Gastroesophageal sphincter (tissue), 4 donors: Measurements from ENCODE around the gene CYP4F2. TPM values are rescaled to one million over a fixed set of nuclear protein-coding genes. Genes with fewer than 3 reads are reported as not detected.
"Not testable (repeated sequence)": the region's sequence is repeated elsewhere in the genome, so short reads cannot be mapped to it uniquely, and the experiment has no call there.

Experiments
- ATAC-seq: fragments of 150-250 bp; one replicate; pipeline ENCODE4 v1.9.1; 2016; ENCODE audit warnings: mild to moderate bottlenecking, moderate library complexity
- H3K27ac ChIP-seq, 4 donors: fragments of 200-600 bp; sonication (generic) in 3 of 4; 1 replicate in 3 of 4; 2 replicates in 1 of 4; pipeline ENCODE4 v1.5.1; 2016 to 2019
- H3K27me3 ChIP-seq: fragments of 200-600 bp; sonication (generic); one replicate; pipeline ENCODE4 v1.5.1; 2019
- H3K36me3 ChIP-seq, 2 donors: fragments of 200-600 bp; sonication (generic); one replicate each; pipeline ENCODE4 v1.5.1; 2019; ENCODE audit warnings: control low read depth in 1 of 2
- H3K4me1 ChIP-seq, 3 donors: fragments of 200-600 bp; sonication (generic); 1 replicate in 2 of 3; 2 replicates in 1 of 3; pipeline ENCODE4 v1.5.1; 2016 to 2019; ENCODE audit warnings: control low read depth in 2 of 3
- H3K4me3 ChIP-seq, 2 donors: fragments of 200-600 bp; sonication (generic); one replicate each; pipeline ENCODE4 v1.5.1; 2019; ENCODE audit warnings: mild to moderate bottlenecking in 1 of 2, moderate library complexity in 1 of 2
- H3K9me3 ChIP-seq, 3 donors: fragments of 200-600 bp; sonication (generic); one replicate each; pipeline ENCODE4 v1.5.1; 2017 to 2019; ENCODE audit warnings: control low read depth in 2 of 3
- EP300 ChIP-seq: sonication (generic); formaldehyde crosslinking; IDR thresholded peaks from one replicate; pipeline ENCODE4 v1.6.1; 2017; ENCODE audit warnings: antibody characterized with exemption, mild to moderate bottlenecking
- POLR2A ChIP-seq, 2 donors: fragments of 450-650 bp; IDR thresholded peaks; one replicate each; pipeline ENCODE4 v1.6.1; 2017; ENCODE audit warnings: antibody characterized with exemption in 2 of 2, mild to moderate bottlenecking in 2 of 2, moderate library complexity in 1 of 2
- POLR2AphosphoS5 ChIP-seq: sonication (generic); formaldehyde crosslinking; IDR thresholded peaks from one replicate; pipeline ENCODE4 v1.6.1; 2017; ENCODE audit warnings: antibody characterized with exemption
- WGBS, 2 donors: methylation state at CpG; one replicate each; pipeline ENCODE4 v1.1.5; 2018; ENCODE audit warnings: low coverage in 1 of 2; 5-methylcytosine and 5-hydroxymethylcytosine counted together
- total RNA-seq, 4 donors: library from RNA; depleted of rRNA; stranded (reverse); fragments of >200 nt; gene quantifications; one replicate each; pipeline ENCODE4 v1.1.0, GENCODE V29; 2016
- TF ChIP-seq, protein P1 (sequence below), 4 experiments: fragments of 200-600 bp in 2 of 4; fragments of 450-650 bp in 2 of 4; sonication (generic) in 1 of 4; IDR thresholded peaks; one replicate each; pipeline ENCODE4 v1.5.1; 2017 to 2019; ENCODE audit warnings: antibody characterized with exemption in 4 of 4, mild to moderate bottlenecking in 2 of 4, moderate library complexity in 2 of 4

CYP4F2 gene
- total RNA-seq, 4 donors from 2014 or later: not detected

DNA sequence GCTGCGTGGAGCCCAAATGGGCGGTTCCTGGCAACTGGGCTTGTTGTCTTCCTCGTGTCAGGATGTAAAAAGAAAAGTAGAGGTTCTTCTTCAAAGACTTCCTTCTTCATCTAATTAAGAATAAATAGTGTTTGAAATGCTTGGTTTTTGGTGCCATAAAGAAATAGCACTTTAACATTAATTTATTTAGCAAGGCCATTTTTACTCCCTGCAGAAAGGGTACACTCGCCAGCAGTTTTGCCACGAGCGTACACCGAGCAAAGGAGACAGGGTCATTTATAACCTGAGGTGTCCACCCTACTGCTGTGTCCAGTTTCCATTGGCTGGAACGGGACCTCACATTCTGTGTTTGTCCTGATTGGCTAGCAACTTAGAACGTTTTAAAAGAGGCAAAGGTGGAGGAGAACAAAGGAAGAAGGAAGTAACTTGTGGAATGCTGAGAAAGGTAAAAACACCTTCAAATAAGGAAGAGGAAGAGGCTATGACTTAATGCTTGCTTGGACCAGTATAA is 60.6 kb downstream of the CYP4F2 start:
- H3K4me3 ChIP-seq: peak overlapping the region; percentile 70 to 95
- H3K4me1 ChIP-seq: peaks cover 0 to 18% (median 0%) of the 10 kb centered on the region in 3 donors
- TF ChIP-seq POLR2AphosphoS5 (no peak), EP300 (no peak), POLR2A (IDR thresholded peaks at IDR 0.05) (no peak)
- TF ChIP-seq, protein P1, sequence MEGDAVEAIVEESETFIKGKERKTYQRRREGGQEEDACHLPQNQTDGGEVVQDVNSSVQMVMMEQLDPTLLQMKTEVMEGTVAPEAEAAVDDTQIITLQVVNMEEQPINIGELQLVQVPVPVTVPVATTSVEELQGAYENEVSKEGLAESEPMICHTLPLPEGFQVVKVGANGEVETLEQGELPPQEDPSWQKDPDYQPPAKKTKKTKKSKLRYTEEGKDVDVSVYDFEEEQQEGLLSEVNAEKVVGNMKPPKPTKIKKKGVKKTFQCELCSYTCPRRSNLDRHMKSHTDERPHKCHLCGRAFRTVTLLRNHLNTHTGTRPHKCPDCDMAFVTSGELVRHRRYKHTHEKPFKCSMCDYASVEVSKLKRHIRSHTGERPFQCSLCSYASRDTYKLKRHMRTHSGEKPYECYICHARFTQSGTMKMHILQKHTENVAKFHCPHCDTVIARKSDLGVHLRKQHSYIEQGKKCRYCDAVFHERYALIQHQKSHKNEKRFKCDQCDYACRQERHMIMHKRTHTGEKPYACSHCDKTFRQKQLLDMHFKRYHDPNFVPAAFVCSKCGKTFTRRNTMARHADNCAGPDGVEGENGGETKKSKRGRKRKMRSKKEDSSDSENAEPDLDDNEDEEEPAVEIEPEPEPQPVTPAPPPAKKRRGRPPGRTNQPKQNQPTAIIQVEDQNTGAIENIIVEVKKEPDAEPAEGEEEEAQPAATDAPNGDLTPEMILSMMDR (IDR thresholded peaks at IDR 0.05): no peak
- ATAC-seq: peak; percentile 57
- WGBS, 2 donors: 0% methylated on average over 3 to 6 of the region's 9 CpGs
- no peaks in the 10 kb centered on the region for H3K36me3 ChIP-seq
- peak overlapping the region; percentile 87 to 100 (median 100) for H3K27ac ChIP-seq
- H3K27me3 ChIP-seq: peaks cover 14% of the 10 kb centered on the region
- H3K9me3 ChIP-seq: no peaks in the 10 kb centered on the region

DNA sequence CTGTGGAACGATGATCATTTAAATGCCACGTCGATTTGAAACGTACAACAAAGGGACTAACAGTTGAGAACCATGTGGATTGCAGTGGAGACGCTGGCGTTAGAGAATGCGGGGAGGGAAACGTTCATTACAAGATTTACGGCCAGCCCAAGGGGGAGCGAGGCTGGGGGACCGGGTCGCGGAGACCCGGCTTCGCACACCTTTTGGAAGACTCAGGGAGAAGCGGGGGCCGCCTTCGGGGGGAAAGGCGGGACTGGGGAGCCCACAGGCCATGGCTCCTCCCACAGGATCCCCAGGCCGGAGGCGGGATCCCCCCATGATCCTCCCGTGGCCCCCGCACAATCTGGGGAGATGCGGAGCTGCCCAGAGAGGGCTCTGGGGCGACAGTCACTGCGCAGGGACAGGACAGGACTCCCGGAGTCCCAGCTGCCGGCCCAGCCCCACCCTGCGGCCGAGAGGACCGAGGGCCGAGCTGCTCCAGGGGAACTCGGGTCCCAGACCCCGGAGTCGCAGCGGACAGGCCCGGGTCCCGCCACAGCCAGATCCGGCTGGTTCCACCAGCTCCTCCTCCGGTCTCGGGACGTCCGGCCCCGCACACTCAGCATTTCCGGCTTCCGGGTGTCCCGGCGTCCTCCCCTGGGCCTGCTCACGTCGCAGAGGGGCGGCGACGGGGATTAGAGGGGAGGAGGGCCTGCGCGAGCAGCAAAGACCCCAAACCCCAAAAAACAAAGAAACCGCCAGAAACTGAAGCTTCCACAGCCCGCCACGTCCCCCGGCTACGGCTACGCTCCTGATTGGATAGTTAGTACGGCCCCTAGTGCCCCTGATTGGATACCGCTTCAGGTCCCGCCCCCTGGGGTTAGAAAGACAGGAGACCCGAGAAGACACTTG is 61.3 kb downstream of the CYP4F2 start:
- WGBS, 2 donors: 0 to 1% methylated on average over 16 to 20 of the region's 65 CpGs
- TF ChIP-seq POLR2AphosphoS5 (peak; percentile 84), POLR2A (IDR thresholded peaks at IDR 0.05) (peak; percentile 90), EP300 (no peak)
- TF ChIP-seq, protein P1 (IDR thresholded peaks at IDR 0.05): peak in 1 of 4 experiments; percentile 5
- ATAC-seq: peak; percentile 100

DNA sequence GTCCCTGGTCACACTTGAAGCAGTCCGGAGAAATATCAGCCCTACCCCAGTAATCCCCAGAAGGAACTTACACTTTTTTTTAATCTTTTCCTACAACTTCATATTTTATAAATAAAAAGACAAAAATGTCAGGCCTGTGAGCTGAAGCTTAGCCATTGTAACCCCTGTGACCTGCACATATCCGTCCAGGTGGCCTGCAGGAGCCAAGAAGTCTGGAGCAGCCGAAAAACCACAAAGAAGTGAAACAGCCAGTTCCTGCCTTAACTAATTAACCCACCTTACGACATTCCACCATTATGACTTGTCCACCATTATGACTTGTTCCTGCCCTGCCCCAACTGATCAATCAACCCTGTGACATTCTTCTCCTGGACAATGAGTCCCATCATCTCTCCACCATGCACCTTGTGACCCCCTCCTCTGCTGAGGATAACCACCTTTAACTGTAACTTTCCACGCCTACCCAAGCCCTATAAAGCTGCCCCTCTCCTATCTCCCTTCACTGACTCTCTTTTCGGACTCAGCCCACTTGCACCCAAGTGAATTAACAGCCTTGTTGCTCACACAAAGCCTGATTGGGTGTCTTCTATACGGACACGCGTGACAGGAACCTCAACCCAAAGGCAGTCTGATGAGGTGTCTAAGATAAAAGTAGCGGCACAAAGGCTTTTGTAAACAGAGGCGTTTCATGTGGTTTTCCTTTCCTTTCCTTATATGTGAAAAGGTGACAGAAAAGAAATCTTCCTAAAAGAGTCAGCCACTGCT is 62.1 kb downstream of the CYP4F2 start:
- Histone ChIP-seq H3K27me3 (peaks cover 14% of the 10 kb centered on the region), H3K27ac (peak overlapping the region; percentile 87 to 100 (median 100)), H3K4me3 (peak overlapping the region; percentile 70 to 95), H3K4me1 (peaks cover 0 to 18% (median 0%) of the 10 kb centered on the region in 3 donors)
- not testable (repeated sequence) for ATAC-seq, H3K36me3 ChIP-seq, H3K9me3 ChIP-seq
- 32 to 42% methylated on average over 8 to 9 of the region's 11 CpGs for WGBS, 2 donors

More for the DNA sequence above, 61.3 kb downstream of the CYP4F2 start:
- H3K4me3 ChIP-seq: peak overlapping the region; percentile 70 to 95
- peaks cover 9% of the 10 kb centered on the region for H3K27me3 ChIP-seq
- peaks cover 0 to 18% (median 0%) of the 10 kb centered on the region in 3 donors for H3K4me1 ChIP-seq
- H3K27ac ChIP-seq: peak overlapping the region; percentile 87 to 100 (median 100)
- H3K36me3 ChIP-seq: no peaks in the 10 kb centered on the region
- no peaks in the 10 kb centered on the region for H3K9me3 ChIP-seq

DNA sequence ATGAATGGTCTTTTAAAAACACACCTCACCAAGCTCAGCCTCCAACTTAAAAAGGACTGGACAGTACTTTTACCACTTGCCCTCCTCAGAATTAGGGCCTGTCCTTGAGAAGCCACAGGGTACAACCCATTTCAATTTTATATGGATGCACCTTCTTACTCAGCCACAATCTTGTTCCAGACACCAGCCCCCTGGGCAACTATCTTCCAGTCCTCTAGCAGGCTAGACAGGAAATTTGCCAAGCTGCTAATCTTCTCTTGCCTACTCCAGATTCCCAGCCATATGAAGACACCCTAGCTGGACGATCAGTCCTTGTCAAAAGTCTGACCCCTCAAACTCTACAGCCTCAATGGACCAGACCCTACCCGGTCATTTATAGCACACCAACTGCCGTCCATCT is 63.6 kb downstream of the CYP4F2 start:
- ATAC-seq, H3K9me3 ChIP-seq, H3K36me3 ChIP-seq, H3K4me3 ChIP-seq, H3K27ac ChIP-seq: not testable (repeated sequence)
- 100% methylated on average over 1 of the region's 3 CpGs; no CpG with 5 or more reads in 1 of the 2 donors for WGBS, 2 donors
- peaks cover 29% of the 10 kb centered on the region for H3K27me3 ChIP-seq
- H3K4me1 ChIP-seq: peaks cover 0 to 18% (median 0%) of the 10 kb centered on the region in 3 donors

DNA sequence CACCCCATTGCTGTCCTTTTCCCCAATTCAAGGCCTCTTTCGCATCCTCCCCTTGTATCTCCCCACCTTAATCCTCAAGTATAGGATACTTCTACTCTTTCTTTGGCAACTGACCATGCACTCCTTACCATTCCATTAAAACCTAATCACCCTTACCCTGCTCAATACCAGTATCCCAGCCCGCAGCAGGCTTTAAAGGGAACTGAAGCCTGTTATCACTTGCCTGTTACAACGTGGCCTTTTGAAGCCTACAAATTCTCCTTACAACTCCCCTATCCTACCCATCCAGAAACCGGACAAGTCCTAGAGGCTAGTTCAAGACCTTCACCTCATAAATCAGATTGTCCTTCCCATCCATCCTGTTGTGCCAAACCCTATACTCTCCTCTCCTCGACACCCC is 66.2 kb downstream of the CYP4F2 start:
- TF ChIP-seq POLR2A (IDR thresholded peaks at IDR 0.05) (no peak), POLR2AphosphoS5 (no peak), EP300 (no peak)
- TF ChIP-seq, protein P1 (IDR thresholded peaks at IDR 0.05): no peak
- Histone ChIP-seq H3K4me1 (peaks cover 0 to 11% (median 0%) of the 10 kb centered on the region in 3 donors), H3K27me3 (peaks cover 44% of the 10 kb centered on the region), H3K36me3 (no peaks in the 10 kb centered on the region), H3K4me3 (no peak overlapping the region), H3K9me3 (no peaks in the 10 kb centered on the region), H3K27ac (no peak overlapping the region)
- no peak for ATAC-seq
- WGBS, 2 donors: 84 to 86% methylated on average over 5 of the region's 5 CpGs
